Measurements from ENCODE around the gene RAP1GAP.

DNA sequence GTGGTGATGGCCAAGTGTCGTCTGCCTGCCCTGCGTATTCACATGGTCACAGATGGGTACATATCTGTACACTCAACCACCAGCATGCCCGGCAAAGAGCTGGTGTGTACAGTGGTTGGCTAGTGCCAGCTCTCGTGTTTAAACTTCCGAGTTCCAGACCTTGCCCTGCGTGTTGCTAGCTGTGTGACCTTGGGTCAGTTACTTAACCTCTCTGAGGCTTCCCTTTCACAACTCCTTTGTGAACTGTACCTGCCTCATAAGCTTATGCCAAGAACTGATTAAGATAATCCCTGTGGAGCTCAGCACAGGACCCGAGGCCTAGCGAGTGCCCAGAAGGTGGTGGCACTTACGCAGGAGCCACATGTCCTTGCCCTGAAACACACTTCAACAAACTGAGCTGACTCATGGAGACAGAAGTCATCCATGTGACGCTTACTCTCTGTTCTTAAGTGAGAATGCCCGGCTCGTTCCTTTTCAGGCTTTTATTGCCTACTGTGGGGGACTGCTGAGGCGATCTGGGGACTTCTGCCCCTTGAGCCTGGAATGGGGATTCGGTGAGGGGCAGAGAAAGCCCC lies 104.5 kb downstream of the RAP1GAP start:
- TF ChIP-seq, protein P1, sequence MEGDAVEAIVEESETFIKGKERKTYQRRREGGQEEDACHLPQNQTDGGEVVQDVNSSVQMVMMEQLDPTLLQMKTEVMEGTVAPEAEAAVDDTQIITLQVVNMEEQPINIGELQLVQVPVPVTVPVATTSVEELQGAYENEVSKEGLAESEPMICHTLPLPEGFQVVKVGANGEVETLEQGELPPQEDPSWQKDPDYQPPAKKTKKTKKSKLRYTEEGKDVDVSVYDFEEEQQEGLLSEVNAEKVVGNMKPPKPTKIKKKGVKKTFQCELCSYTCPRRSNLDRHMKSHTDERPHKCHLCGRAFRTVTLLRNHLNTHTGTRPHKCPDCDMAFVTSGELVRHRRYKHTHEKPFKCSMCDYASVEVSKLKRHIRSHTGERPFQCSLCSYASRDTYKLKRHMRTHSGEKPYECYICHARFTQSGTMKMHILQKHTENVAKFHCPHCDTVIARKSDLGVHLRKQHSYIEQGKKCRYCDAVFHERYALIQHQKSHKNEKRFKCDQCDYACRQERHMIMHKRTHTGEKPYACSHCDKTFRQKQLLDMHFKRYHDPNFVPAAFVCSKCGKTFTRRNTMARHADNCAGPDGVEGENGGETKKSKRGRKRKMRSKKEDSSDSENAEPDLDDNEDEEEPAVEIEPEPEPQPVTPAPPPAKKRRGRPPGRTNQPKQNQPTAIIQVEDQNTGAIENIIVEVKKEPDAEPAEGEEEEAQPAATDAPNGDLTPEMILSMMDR (IDR thresholded peaks at IDR 0.05; ENCODE audit: low read length) = no peak
- no peak for TF ChIP-seq EZH2 (optimal IDR thresholded peaks at IDR 0.05; ENCODE audit: low read depth, low read length)

Measured in MM.1S (cell line).